ENCODE measurements around the gene TSHZ2.

The TSHZ2 gene

GRCh38 chr20:53214392-53214791 is 242.2 kb downstream of the TSHZ2 start:
- no peak for DNase-seq (ENCODE audit: extremely low read depth, low read depth)
- TF ChIP-seq CTCF (IDR thresholded peaks at IDR 0.05; ENCODE audit: low read depth, low read length, missing control alignments), result no peak
- H3K4me3 ChIP-seq (replicated peaks; ENCODE audit: low read depth, low read length), result no peak overlapping the region

GRCh38 chr20:53215166-53215565 is 243.0 kb downstream of the TSHZ2 start:
- TF ChIP-seq CTCF (IDR thresholded peaks at IDR 0.05; ENCODE audit: low read depth, low read length, missing control alignments), result no peak
- H3K4me3 ChIP-seq (replicated peaks; ENCODE audit: low read depth, low read length), result no peak overlapping the region
- no peak for DNase-seq (ENCODE audit: extremely low read depth, low read depth)

- H3K4me3 ChIP-seq (replicated peaks; ENCODE audit: low read depth, low read length), result no peak overlapping the region
- DNase-seq (ENCODE audit: extremely low read depth, low read depth), result no peak
- TF ChIP-seq CTCF (IDR thresholded peaks at IDR 0.05; ENCODE audit: low read depth, low read length, missing control alignments), result no peak
These were observed 244.3 kb downstream of the TSHZ2 start for GRCh38 chr20:53216478-53216855.

- peak; percentile 78 for TF ChIP-seq CTCF (IDR thresholded peaks at IDR 0.05; ENCODE audit: low read depth, low read length, missing control alignments)
- no peak overlapping the region for H3K4me3 ChIP-seq (replicated peaks; ENCODE audit: low read depth, low read length)
- DNase-seq (ENCODE audit: extremely low read depth, low read depth), result peak; percentile 2
These were observed 244.9 kb downstream of the TSHZ2 start for GRCh38 chr20:53216856-53217576.

- no peak overlapping the region for H3K4me3 ChIP-seq (replicated peaks; ENCODE audit: low read depth, low read length)
- DNase-seq (ENCODE audit: extremely low read depth, low read depth), result no peak
- TF ChIP-seq CTCF (IDR thresholded peaks at IDR 0.05; ENCODE audit: low read depth, low read length, missing control alignments), result no peak
These were observed 248.5 kb downstream of the TSHZ2 start for GRCh38 chr20:53220482-53221307.

GRCh38 chr20:53221731-53222130 is 249.6 kb downstream of the TSHZ2 start:
- no peak for TF ChIP-seq CTCF (IDR thresholded peaks at IDR 0.05; ENCODE audit: low read depth, low read length, missing control alignments)
- no peak for DNase-seq (ENCODE audit: extremely low read depth, low read depth)
- no peak overlapping the region for H3K4me3 ChIP-seq (replicated peaks; ENCODE audit: low read depth, low read length)
